Trophoblast cell (in vitro differentiated cells and primary cell): ENCODE measurements around the gene DCTPP1.

Source experiments
- DNase-seq, 2 donors: peaks; one replicate each; pipeline ENCODE4 v3.0.0-alpha.2; 2016
- H2AFZ ChIP-seq: 2 replicates; pipeline ENCODE4 v1.6.1; 2013; ENCODE audit warnings: low read length, moderate library complexity, mild to moderate bottlenecking; ENCODE audit not compliant: insufficient read depth, poor library complexity
- H2AK5ac ChIP-seq: 2 replicates; pipeline ENCODE4 v1.6.1; 2013; ENCODE audit warnings: mild to moderate bottlenecking, low read length
- H2BK120ac ChIP-seq: 2 replicates; pipeline ENCODE4 v1.6.1; 2013; ENCODE audit warnings: low read length, mild to moderate bottlenecking, moderate library complexity; ENCODE audit not compliant: insufficient read depth, poor library complexity
- H2BK12ac ChIP-seq: 2 replicates; pipeline ENCODE4 v1.6.1; 2013; ENCODE audit warnings: mild to moderate bottlenecking, low read length, moderate library complexity
- H2BK5ac ChIP-seq: 2 replicates; pipeline ENCODE4 v1.6.1; 2013; ENCODE audit warnings: low read length, low read depth, moderate library complexity, mild to moderate bottlenecking; ENCODE audit not compliant: poor library complexity
- H3K14ac ChIP-seq: 2 replicates; pipeline ENCODE4 v1.6.1; 2013; ENCODE audit warnings: mild to moderate bottlenecking, low read length
- H3K18ac ChIP-seq: 2 replicates; pipeline ENCODE4 v1.6.1; 2013; ENCODE audit warnings: mild to moderate bottlenecking, low read length
- H3K23ac ChIP-seq: 2 replicates; pipeline ENCODE4 v1.6.1; 2013; ENCODE audit warnings: low read length
- H3K27ac ChIP-seq: 2 replicates; pipeline ENCODE4 v1.5.1; 2013; ENCODE audit warnings: low read depth, mild to moderate bottlenecking, inconsistent platforms, low read length, moderate library complexity
- H3K27me3 ChIP-seq: 2 replicates; pipeline ENCODE4 v1.6.1; 2013; ENCODE audit warnings: inconsistent platforms, mild to moderate bottlenecking, low read length, moderate library complexity; ENCODE audit not compliant: insufficient read depth
- H3K36me3 ChIP-seq, 2 experiments: 1 replicate in 1 of 2; 2 replicates in 1 of 2; pipeline ENCODE4 v1.6.1; 2013; ENCODE audit warnings: low read length in 2 of 2, mild to moderate bottlenecking in 2 of 2, moderate library complexity in 1 of 2; ENCODE audit not compliant: insufficient read depth in 2 of 2, control insufficient read depth in 1 of 2
- H3K4ac ChIP-seq: 2 replicates; pipeline ENCODE4 v1.6.1; 2013; ENCODE audit warnings: low read depth, mild to moderate bottlenecking, low read length, moderate library complexity
- H3K4me1 ChIP-seq, 2 experiments: 1 replicate in 1 of 2; 2 replicates in 1 of 2; pipeline ENCODE4 v1.6.1; 2013; ENCODE audit warnings: low read length in 2 of 2, mild to moderate bottlenecking in 2 of 2, moderate library complexity in 1 of 2; ENCODE audit not compliant: insufficient read depth in 2 of 2, control insufficient read depth in 1 of 2
- H3K4me2 ChIP-seq: 2 replicates; pipeline ENCODE4 v1.6.1; 2013; ENCODE audit warnings: inconsistent platforms, mild to moderate bottlenecking, low read length, moderate library complexity
- H3K4me3 ChIP-seq: 2 replicates; pipeline ENCODE4 v1.5.1; 2013; ENCODE audit warnings: mild to moderate bottlenecking, low read depth, low read length, inconsistent platforms
- H3K79me1 ChIP-seq: one replicate; pipeline ENCODE4 v1.6.1; 2013; ENCODE audit warnings: low read length
- H3K79me2 ChIP-seq: 2 replicates; pipeline ENCODE4 v1.6.1; 2013; ENCODE audit warnings: low read length, mild to moderate bottlenecking; ENCODE audit not compliant: control insufficient read depth, insufficient read depth, poor library complexity
- H3K9ac ChIP-seq: 2 replicates; pipeline ENCODE4 v1.6.1; 2013; ENCODE audit warnings: mild to moderate bottlenecking, low read length
- H3K9me3 ChIP-seq: 2 replicates; pipeline ENCODE4 v1.6.1; 2013; ENCODE audit warnings: low read depth, mild to moderate bottlenecking, control low read depth, inconsistent platforms, low read length; ENCODE audit not compliant: insufficient read depth
- H4K12ac ChIP-seq: 2 replicates; pipeline ENCODE4 v1.6.1; 2013; ENCODE audit warnings: low read depth, mild to moderate bottlenecking, low read length, moderate library complexity
- H4K8ac ChIP-seq: 2 replicates; pipeline ENCODE4 v1.6.1; 2013; ENCODE audit warnings: low read depth, mild to moderate bottlenecking, low read length, moderate library complexity
- H4K91ac ChIP-seq: one replicate; pipeline ENCODE4 v1.6.1; 2013; ENCODE audit warnings: low read depth, mild to moderate bottlenecking, low read length, moderate library complexity
- WGBS: extraction: QIAGEN DNeasy Blood & Tissue Kit; methylation state at CpG from one replicate; pipeline ENCODE4 v1.1.7; 2013; ENCODE audit warnings: missing lambda C conversion rate; ENCODE audit not compliant: insufficient read length, insufficient coverage; ENCODE audit errors: extremely low coverage; 5-methylcytosine and 5-hydroxymethylcytosine counted together

Gene DCTPP1

DNA sequence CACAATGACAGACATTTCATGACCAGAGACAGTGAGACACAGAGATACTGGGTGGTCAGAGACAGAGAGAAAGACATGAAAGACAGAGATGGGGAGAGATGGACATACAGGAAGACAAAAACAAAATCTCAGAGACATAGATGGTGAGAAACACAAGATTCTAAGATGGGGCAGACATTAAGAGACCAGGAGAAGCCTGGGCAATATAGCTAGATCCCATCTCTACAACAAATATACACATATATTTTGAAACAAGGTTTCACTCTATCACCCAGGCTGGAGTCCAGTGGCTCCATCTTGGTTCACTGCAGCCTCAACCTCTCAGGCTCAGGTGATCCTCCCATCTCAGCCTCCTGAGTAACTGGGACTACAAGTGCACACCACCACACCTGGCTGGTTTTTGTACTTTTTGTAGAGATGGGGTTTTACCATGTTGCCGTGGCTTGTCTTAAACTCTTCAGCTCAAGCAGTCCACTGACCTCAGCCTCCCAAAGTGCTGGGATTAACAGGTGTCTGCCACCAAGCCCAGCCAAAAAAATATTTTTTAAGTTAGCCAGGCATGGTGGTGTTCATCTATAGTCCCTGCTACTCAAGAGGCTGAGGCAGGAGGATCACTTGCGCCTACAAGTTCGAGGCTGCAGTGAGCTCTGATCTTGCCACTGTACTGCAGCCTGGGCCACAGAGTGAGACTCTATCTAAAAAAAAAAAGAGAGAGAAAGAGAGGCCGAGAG lies 49.6 kb downstream of the DCTPP1 start:
- peaks cover 0 to 3% of the 10 kb centered on the region in 2 experiments for H3K36me3 ChIP-seq
- no peak overlapping the region for H2AK5ac ChIP-seq
- H2BK120ac ChIP-seq, result no peak overlapping the region
- H3K9me3 ChIP-seq, result no peaks in the 10 kb centered on the region
- no CpG with 5 or more reads among the region's 4 CpGs for WGBS
- no peak overlapping the region for H2BK5ac ChIP-seq
- H3K4me3 ChIP-seq, result no peak overlapping the region
- no peak overlapping the region for H3K4ac ChIP-seq
- no peak overlapping the region for H3K14ac ChIP-seq
- no peak overlapping the region for H3K9ac ChIP-seq
- no peak overlapping the region for H4K12ac ChIP-seq
- H4K91ac ChIP-seq, result no peak overlapping the region
- H3K4me1 ChIP-seq, result peaks cover 24 to 29% of the 10 kb centered on the region in 2 experiments
- H3K79me2 ChIP-seq, result peaks cover 12% of the 10 kb centered on the region
- no peak overlapping the region for H2AFZ ChIP-seq
- H3K79me1 ChIP-seq, result peaks cover 18% of the 10 kb centered on the region
- no peak overlapping the region for H4K8ac ChIP-seq
- H2BK12ac ChIP-seq, result no peak overlapping the region
- H3K27me3 ChIP-seq, result no peaks in the 10 kb centered on the region
- H3K18ac ChIP-seq, result no peak overlapping the region
- H3K4me2 ChIP-seq, result no peak overlapping the region
- DNase-seq, result no peak
- H3K23ac ChIP-seq, result no peak overlapping the region
- no peak overlapping the region for H3K27ac ChIP-seq

- H3K4me2 ChIP-seq, result peak overlapping the region; percentile 90
- H3K9ac ChIP-seq, result peak overlapping the region; percentile 51
- H4K91ac ChIP-seq, result peak overlapping the region; percentile 56
- peak overlapping the region; percentile 34 for H3K18ac ChIP-seq
- H3K27ac ChIP-seq, result peak overlapping the region; percentile 28
- peak overlapping the region; percentile 1 for H2BK5ac ChIP-seq
- H4K12ac ChIP-seq, result peak overlapping the region; percentile 4
- peak overlapping the region; percentile 78 for H3K4me3 ChIP-seq
- peaks cover 18% of the 10 kb centered on the region for H3K79me1 ChIP-seq
- peak overlapping the region; percentile 9 for H2AFZ ChIP-seq
- H3K9me3 ChIP-seq, result no peaks in the 10 kb centered on the region
- DNase-seq, result no peak
- H3K4ac ChIP-seq, result peak overlapping the region; percentile 2
- no peak overlapping the region for H2BK12ac ChIP-seq
- no peak overlapping the region for H2AK5ac ChIP-seq
- H3K23ac ChIP-seq, result no peak overlapping the region
- H3K27me3 ChIP-seq, result no peaks in the 10 kb centered on the region
- H3K79me2 ChIP-seq, result peaks cover 12% of the 10 kb centered on the region
- peak overlapping the region; percentile 71 for H3K14ac ChIP-seq
- peaks cover 24 to 29% of the 10 kb centered on the region in 2 experiments for H3K4me1 ChIP-seq
- H4K8ac ChIP-seq, result peak overlapping the region; percentile 8
- peaks cover 0 to 3% of the 10 kb centered on the region in 2 experiments for H3K36me3 ChIP-seq
- H2BK120ac ChIP-seq, result peak overlapping the region; percentile 18
- WGBS, result no CpG with 5 or more reads among the region's 27 CpGs
Observed at GRCh38 chr16:30379158-30379783, 50.6 kb downstream of the DCTPP1 start.

- Histone ChIP-seq H3K14ac (peak overlapping the region; percentile 76), H3K27ac (peak overlapping the region; percentile 99), H4K8ac (peak overlapping the region; percentile 86), H3K79me2 (peaks cover 12% of the 10 kb centered on the region), H3K9ac (peak overlapping the region; percentile 91), H3K18ac (peak overlapping the region; percentile 92), H2BK120ac (peak overlapping the region; percentile 69), H2AK5ac (peak overlapping the region; percentile 56), H3K79me1 (peaks cover 18% of the 10 kb centered on the region), H3K27me3 (no peaks in the 10 kb centered on the region), H3K9me3 (no peaks in the 10 kb centered on the region), H3K23ac (no peak overlapping the region), H4K91ac (peak overlapping the region; percentile 92), H2AFZ (peak overlapping the region; percentile 61), H3K4me1 (peaks cover 24 to 29% of the 10 kb centered on the region in 2 experiments), H3K4me2 (peak overlapping the region; percentile 90), H4K12ac (peak overlapping the region; percentile 95), H2BK5ac (peak overlapping the region; percentile 56), H2BK12ac (peak overlapping the region; percentile 16), H3K36me3 (peaks cover 0 to 3% of the 10 kb centered on the region in 2 experiments), H3K4ac (peak overlapping the region; percentile 13), H3K4me3 (peak overlapping the region; percentile 78)
- no CpG with 5 or more reads among the region's 67 CpGs for WGBS
- DNase-seq, result peak; percentile 98 to 99
Observed at GRCh38 chr16:30378236-30379157, 51.3 kb downstream of the DCTPP1 start.

- Histone ChIP-seq H3K79me1 (peaks cover 18% of the 10 kb centered on the region), H3K14ac (peak overlapping the region; percentile 92), H3K4ac (peak overlapping the region; percentile 85), H3K27me3 (no peaks in the 10 kb centered on the region), H3K4me3 (peak overlapping the region; percentile 33), H3K4me2 (peak overlapping the region; percentile 75), H3K36me3 (peaks cover 0 to 3% of the 10 kb centered on the region in 2 experiments), H4K91ac (peak overlapping the region; percentile 96), H4K8ac (peak overlapping the region; percentile 96), H2BK12ac (no peak overlapping the region), H3K23ac (no peak overlapping the region), H3K79me2 (peaks cover 12% of the 10 kb centered on the region), H3K27ac (peak overlapping the region; percentile 99), H3K9ac (peak overlapping the region; percentile 55), H2BK5ac (peak overlapping the region; percentile 96), H3K18ac (peak overlapping the region; percentile 95), H3K9me3 (no peaks in the 10 kb centered on the region), H2AFZ (peak overlapping the region; percentile 77), H2BK120ac (peak overlapping the region; percentile 92), H4K12ac (peak overlapping the region; percentile 95), H3K4me1 (peaks cover 24 to 29% of the 10 kb centered on the region in 2 experiments), H2AK5ac (peak overlapping the region; percentile 57)
- no CpG with 5 or more reads among the region's 39 CpGs for WGBS
- DNase-seq, result peak; percentile 76 to 86
Observed at GRCh38 chr16:30377812-30378235, 52.0 kb downstream of the DCTPP1 start.
